Activated effector memory CD4-positive, alpha-beta T cell treated with anti-CD3 and anti-CD28 coated beads, Interleukin-2, amount 50 U/mL, for 16 hours (primary cell): ENCODE results near the gene GRK7.

Source experiments
- DNase-seq: peaks from one replicate; pipeline ENCODE4 v3.0.0-alpha.2; 2020

The GRK7 gene, protein sequence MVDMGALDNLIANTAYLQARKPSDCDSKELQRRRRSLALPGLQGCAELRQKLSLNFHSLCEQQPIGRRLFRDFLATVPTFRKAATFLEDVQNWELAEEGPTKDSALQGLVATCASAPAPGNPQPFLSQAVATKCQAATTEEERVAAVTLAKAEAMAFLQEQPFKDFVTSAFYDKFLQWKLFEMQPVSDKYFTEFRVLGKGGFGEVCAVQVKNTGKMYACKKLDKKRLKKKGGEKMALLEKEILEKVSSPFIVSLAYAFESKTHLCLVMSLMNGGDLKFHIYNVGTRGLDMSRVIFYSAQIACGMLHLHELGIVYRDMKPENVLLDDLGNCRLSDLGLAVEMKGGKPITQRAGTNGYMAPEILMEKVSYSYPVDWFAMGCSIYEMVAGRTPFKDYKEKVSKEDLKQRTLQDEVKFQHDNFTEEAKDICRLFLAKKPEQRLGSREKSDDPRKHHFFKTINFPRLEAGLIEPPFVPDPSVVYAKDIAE (N-terminal part only)

DNA sequence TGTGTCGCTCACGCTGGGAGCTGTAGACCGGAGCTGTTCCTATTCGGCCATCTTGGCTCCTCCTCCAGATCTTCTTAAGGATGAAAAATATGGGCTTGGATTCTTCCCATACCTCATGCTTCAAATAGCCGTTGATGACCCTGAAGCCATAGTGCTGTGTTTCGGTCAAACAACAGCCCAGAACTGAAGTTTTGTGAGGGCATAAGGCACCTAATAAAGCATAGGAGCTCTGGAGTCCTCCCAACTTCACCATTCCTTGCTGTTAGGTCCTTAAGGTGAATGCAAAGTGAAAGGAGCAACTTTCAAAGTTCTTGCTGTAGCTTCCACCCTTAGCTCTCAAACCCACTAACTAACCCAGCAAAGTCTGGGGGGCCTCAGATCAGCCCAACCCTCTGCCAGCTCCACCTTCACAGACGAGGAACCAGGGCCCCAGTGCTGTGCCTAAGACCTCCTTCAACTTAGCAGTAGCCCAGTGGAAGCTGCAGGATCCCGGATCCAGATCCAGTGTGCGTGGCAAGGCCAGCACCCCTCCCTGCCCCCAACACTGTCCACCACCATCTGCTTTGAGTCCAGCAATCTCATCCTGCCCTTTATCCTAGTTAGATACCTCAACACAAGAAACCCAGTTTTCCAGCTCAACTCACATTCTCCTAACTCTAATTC is at the start of gene GRK7:
Gene GRK7, plus strand, starts transcription at position 321 of the 663 bp plus-strand sequence. CDS start 14,877 bp downstream, outside the sequence.
- no peak for DNase-seq

DNA sequence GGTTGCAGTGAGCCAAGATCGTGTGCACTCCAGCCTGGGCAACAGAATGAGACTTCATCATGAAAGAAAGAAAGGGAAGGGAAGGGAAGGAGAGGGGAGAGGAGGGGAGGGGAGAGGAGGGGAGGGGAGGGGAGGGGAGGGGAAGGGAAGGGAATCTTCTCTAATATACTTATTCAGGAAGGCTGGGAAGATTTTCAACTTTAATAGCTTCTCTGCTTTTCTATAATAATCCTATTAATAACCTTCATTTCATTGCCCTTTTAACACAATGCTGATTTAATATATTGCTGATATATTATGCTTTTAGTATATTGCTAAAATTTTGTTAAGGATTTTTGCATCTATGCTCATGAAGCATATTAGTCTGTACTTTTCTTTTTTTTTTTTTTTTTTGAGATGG is 48.5 kb upstream of the GRK7 start:
- no peak for DNase-seq

DNA sequence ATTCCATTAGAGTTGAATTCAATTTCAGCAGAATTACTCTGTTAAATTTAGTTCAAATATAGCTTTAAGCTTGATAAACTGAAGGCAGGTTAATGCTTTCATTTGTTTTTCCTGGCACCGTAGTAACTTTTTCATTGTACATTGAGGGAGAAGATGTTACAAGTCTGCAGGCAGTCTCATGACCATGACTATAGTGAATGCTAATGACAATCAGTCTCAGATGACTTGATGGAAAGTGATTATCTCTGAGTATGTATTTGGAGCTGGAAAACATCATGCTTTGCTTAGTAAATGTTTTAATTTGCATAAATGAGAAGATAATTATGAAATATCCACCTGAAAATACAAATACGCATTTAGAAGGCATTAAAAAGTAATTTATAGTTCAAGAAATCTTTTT is 41.1 kb upstream of the GRK7 start:
- DNase-seq = no peak

DNA sequence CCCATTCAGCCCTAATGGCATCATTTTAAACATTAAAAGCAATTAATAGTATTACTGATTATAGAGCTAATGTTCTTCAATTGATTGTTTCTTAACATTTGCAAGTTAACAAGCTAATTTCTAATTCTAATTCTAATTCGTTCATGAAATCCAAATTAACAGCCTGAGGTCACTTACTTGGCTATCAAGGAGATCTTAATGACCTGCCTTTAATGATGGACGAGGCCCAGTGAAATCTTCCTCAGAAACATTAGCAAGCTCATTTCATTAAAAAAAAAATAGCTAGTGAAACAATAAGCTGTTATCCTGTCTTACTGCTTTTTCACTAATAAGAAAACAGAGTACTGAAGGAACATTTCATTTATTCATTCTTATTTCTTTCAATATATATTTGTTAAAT is 40.6 kb upstream of the GRK7 start:
- no peak for DNase-seq

DNA sequence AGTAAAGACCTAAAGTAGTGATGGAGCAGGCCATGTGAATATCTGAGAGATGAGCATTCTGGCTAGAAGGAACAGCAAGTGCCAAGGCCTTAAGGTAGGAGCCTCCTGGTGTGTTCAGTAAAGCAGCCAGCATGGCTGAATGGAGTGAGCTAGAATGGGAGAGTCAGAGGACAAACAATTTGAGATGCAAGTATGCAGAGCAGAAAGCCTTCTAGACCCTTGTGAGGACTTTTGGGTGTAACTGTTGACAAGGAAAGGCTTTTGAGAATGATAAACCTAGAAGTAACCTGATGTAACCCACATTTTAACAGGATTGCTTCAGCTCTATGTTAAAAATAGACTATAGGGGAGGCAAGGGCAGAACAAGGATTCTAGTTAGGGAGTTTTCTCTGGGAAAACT is 40.0 kb upstream of the GRK7 start:
- DNase-seq = no peak

DNA sequence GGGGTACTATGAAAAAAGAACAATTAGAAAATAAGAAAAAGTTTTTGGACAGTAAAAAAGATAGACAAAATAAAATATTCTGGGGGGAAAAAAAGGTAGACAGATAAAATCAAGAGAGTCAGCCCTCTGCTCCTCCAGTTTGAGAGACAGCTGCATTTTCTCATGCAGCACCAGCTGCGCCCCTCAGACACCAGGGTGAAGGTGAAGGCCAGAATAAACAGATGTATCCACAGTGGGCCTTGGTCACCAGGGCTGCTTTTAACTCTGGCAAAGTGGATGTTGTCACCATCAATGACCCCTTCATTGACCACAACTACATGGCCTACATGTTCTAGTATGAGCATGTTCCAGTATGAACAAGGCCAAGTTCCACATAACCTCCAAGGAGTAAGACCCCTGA is 39.0 kb upstream of the GRK7 start:
- DNase-seq = no peak

DNA sequence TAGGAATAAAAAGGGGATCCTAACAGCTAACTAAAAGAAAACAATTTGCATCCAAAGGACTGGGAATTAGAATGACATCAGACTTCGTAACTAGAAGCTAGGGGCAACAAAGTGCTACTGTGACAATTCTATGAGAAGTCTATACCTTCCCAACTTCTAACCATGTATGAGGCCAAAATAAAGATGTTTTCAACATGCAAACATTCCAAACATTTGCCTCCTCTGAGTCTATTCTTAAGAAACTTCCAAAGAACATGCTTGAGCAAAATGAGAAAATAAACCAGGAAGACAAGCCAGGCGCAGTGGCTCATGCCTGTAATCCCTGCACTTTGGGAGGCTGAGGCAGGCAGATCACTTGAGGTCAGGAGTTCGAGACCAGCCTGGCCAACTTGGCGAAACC is 38.2 kb upstream of the GRK7 start:
- DNase-seq = no peak

DNA sequence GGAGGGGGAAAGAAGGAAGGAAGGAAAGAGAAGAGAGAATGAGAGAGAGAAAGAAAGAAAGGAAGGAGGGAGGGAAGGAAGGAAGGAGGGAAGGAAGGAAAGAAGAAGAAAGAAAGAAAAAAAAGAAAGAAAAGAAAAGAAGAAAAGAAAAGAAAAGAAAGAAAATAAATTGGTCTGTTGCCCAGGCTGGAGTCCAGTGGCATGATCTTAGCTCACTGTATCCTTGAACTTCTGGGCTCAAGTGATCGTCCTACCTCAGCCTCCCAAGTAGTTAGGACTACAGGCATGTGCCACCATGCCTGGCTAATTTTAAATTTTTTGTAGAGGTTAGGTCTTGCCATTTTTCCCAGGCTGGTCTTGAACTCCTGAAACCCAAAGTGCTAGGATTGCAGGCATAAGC is 36.7 kb upstream of the GRK7 start:
- no peak for DNase-seq

DNA sequence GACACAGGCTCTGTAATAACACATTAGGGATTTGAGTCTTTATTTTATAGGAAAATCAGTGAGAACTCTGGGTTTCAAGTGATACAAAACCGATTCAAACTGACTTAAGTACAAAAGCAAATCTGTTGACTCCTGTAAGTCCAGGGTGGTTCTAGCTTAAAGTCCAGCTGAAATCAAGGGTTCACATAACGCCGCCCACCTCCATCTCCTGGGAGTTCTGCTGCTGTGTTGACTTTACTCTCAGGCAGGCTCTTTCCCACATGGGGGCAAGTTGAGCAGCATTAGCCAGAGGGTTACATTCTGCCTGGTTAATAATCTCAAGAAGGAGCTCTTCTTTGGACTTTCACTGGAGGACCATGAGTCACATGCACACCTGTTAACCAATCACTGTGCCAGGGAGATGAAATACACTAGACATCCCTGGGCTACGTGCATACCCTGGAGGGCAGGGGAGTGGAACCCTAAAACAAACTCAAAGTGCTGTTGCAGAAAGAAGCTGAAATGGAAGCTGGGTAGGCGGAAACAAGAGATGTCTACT is 34.8 kb upstream of the GRK7 start:
- no peak for DNase-seq

DNA sequence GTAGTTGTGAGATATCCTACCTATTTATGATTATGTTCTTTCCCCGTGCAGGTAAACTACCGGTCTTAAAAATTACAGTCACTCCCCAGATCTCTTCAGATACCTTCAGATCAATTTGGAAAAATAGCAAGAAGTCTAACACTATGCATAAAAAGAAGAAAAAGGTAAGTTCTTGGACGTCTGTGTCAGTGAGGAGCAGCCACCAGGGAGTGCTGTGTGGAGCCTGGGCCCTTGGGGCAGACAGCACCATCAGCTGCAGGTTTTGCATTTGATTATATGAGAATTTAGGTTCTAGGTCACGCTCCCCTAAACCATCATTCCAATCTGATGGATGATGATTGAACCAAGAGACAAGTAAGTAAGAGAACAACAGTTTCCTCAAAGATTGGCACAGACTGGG is 34.0 kb upstream of the GRK7 start:
- no peak for DNase-seq

DNA sequence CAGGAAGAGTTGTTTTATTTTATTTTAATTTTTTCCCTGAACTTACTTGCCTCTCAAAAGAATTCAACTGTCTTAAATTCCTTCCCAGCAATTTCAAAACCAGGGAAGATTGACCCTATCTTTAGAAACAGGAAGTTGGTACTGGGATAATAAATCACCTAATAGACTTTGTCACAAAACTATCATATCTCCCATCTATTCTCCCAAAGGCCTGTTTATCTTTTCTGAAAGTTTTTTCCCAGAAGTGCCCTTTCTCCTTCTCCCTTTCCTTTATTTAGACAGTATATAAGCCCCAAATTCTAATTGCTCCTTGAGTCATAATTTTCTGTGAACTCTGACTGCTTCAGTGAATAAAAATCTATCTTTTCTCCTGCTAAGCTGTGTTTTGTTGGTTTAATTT is 28.0 kb upstream of the GRK7 start:
- DNase-seq = no peak

DNA sequence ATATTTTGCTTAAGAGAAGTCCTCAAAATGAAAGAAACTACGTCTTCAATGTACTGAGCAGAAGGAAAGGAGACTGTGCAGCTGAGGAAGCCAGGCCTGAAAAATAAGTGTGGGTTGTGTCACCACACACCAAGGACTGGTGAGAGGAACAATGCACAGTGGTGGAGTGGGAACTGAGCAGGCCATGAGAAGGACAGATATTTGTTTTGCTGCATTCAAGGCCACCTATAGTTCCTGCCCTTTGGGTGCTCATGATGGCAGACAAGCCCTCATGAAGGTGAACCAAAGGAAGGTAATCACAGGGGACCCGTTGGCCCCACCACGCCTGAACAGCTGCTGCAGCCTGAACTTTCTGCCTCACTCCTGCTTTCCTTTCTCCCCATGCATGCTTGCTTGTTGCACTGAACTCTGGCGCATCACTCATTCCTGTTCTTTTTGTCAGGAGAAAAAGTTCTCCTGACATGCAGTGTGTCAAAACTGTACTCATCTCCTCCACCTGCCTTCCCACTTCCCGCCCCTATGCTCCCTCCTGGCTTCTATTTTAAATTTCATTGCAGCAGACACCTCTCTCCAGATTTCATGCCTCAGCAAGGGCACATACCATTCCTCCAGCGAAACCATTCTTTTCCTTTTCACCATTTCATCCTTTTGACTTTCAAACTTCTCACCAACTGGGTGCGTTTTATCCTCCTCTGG is 27.3 kb upstream of the GRK7 start:
- no peak for DNase-seq

DNA sequence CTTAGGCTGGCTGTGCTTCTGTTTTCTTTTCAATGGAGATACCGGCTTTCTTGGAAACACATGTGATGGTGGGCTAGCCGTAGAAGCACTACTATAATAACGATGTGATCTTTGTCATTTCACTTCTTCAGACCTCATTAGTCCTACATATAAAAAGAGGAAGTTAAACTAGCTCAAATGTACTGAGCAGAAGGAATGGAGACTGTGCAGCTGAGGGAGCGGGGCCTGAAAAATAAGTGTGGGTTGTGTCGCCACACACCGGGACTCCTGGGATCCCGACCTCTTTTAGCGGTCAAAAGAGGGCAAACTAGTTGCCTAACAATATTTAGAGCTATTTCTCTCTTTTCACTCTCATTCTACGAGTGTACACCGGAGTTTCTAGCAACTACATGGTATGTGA is 26.1 kb upstream of the GRK7 start:
- no peak for DNase-seq

DNA sequence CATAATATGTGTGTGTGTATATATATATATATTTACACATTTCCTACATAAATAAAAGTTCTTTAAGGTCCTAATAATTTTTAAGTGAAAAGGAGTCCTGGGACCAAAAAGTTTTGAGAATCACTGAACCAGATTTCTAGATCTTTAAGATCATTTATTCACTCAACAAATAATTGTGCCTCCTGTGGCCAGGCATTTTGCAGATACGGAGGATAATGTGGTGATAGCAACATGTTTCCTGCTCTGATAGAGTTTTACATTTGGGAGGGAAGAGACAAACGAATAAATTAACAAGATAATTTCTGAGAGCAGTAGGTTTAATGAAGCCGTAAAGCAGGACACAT is 25.6 kb upstream of the GRK7 start:
- no peak for DNase-seq

DNA sequence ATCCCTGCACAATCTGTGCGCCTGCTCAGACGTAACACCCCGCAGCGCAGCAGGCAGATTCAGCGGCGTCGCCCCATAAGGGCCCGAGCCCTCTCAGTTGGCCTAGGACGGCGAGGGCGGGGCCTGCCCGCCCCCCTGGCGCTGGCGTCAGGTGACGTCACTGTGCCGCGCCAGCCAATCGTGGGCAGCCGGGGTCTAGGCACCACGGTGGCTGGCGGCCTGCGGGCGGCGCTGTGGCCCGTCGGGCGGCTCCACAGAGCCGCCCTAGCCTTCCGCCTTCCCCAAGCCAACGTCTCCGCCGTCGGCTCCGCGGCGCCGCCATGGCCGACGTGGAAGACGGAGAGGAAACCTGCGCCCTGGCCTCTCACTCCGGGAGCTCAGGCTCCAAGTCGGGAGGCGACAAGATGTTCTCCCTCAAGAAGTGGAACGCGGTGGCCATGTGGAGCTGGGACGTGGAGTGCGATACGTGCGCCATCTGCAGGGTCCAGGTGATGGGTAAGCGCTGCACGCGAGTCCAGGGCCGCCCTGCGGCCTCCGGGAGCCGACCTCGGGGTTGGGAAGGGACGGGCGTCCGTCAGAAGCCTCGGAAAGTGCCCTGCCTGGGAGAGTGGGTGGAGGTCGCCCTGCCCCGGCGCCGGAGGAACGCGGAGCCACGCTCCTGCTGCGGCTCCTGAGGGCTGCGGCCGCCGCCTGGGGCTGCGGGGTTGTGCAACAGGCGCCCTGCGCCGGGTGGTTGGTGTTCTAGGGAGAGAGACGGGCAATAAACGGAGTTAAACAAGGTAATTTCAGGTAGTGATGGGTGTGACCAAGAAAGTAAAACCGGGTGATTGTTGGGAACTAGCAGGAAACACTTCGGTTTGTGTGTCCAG is 25.0 kb upstream of the GRK7 start, which contains the start of gene RNF7:
Gene RNF7, plus strand, starts transcription at position 277 of the 869 bp plus-strand sequence. Its CDS starts 44 bp downstream, at position 321.
- peak; percentile 99 for DNase-seq

DNA sequence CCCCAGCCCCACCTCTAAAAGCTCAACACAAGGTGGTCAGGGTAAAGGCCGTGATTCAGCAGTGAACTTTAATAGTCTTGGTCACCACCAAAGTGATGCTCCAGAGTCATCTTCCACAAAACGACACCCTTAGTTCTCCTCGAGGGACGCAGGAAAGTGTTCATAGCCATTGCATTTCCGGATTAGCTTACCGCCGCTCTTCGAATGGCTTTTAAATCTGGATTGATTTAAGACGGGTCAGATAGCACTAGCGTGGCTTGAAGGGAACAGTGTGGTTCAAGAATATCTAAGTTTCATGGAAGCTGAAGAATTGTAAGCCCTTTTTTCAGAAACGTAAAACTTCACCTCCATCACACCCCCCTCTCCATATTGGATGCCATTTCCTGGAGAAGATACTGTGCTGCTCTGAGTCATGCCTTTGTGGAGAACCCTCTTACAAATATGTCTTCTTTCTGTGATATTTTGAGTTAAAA is 24.3 kb upstream of the GRK7 start:
- DNase-seq = no peak

DNA sequence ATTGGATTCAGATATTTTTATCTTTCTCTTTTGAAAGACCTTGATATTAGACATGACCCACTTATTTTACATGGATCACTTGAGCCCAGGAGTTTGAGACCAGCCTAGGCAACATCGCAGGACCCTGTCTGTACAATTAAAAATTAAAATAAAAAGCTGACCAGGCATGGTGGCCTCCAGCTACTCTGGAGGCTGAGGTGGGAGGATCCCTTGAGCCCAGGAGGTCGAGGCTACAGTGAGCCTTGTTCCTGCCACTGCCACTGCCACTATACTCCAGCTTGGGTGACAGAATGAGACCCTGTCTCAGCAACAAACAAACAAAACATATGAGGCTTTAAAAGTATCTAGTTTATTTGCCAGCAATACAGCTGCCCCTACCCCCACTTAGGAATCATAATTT is 23.5 kb upstream of the GRK7 start:
- no peak for DNase-seq

DNA sequence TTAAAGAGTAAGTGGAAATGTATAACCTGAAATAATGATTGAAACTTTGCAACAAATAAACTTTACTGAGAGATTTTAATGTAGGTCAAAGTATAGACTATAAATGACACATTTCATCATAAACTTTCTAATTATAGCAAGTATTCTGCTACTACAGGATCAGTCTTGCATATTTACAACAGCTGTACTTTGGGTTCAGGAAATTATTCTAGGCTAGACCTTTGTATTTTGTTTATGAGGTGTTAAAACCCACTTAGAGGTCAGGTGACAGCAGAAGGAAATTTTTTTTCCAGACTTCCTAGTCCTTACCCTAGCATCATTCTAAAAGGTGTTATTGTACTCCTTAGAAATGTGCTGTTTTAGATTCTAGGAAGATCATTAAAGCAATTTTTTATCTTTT is 22.9 kb upstream of the GRK7 start:
- no peak for DNase-seq

DNA sequence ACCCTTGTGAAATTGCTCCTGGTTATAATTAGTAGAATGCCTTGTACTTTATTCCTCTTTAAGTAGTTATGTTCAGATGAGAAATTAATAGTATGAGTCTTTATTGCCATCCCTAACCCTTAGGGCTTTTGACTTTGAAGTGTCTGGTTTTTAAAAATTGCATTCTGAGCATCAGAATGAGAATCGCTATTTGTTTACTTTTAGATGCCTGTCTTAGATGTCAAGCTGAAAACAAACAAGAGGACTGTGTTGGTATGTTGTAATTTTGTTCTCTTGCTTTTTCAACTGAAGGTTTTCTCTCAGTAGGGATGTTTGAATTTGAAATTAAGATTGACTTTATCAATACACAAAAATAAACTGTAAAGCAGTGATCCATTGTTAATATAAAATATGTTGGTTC is 19.9 kb upstream of the GRK7 start:
- no peak for DNase-seq

DNA sequence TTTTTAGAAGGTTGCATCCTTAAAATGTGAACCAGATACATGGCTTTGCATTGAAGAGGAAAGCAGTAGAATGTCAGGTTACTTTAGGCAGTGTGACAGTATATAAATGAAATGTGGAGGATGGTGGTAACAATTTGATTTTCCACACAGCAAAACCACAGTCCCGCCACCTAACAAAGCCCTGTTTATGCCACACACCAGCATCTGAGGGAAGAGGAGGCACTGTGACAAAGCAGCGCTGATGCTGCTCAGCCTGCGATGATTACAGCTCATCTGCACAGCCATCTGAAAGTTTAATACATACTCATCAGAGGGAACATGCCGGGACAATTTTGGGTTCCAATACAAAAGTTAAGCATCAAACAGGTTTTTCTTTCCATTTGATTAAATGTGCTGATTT is 16.2 kb upstream of the GRK7 start:
- no peak for DNase-seq

DNA sequence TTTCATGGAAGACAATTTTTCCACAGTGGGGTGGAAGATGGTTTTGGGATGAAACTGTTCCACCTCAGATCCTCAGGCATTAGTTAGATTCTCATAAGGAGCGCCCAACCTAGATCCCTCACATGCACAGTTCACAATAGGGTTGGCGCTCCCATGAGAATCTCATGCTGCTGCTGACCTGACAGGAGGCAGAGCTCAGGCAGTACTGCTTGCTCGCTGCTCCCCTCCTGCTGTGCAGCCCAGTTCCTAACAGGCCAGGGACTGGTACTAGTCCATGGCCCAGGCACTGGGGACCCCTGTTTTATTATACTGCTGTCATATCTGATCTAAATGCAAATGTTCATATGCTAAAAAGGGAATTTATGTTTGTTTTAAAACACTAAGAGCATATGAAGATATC is 9.8 kb upstream of the GRK7 start:
- DNase-seq = no peak

DNA sequence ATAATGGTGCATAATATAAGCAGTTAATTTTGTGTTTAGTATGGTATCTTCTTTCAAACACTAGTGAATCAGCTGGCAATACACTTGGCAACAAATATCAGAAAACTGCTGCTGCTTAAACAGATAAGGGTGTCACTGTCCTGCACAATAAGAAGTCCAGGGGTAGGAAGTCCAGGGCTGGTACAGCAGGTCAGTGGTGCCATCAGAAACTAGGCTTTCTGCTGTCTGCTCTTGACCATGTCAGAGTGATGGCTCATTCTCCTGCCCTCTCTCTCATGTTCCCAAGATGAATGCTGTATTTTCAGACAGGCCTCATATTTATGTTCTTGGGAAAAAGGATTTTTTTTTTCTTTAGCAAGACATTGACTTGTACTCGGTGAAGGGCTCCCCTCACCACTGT is 9.2 kb upstream of the GRK7 start:
- DNase-seq = no peak
